Panc1 (cell line): ENCODE results near the gene CES2. TPM values are rescaled to one million over a fixed set of nuclear protein-coding genes. Genes with fewer than 3 reads are reported as not detected.

Source experiments
- ATAC-seq: fragments of 200-7000 bp; cut with Tn5 transposase; 2 replicates; pipeline ENCODE4 v1.9.1; 2020; ENCODE audit warnings: mild to moderate bottlenecking, moderate library complexity
- BruUV-seq: library from RNA; stranded (reverse); fragments of 400-500 nt; replicated peaks from 2 replicates; lab custom pipeline; 2021; lab: Mats Ljungman, UMichigan
- CTCF ChIA-PET: fragments of 300-600 bp; sonication (Branson Sonifier 250); formaldehyde crosslinking; loops from one replicate; lab custom pipeline; 2022; ENCODE audit warnings: antibody characterized with exemption; lab: Charles Lee
- POLR2A ChIA-PET: fragments of 300-600 bp; sonication (Branson Sonifier 250); formaldehyde crosslinking; loops from one replicate; lab custom pipeline; 2022; ENCODE audit warnings: antibody characterized with exemption; lab: Charles Lee
- DNase-seq: peaks from one replicate; pipeline ENCODE4 v3.0.0-alpha.2; 2010; ENCODE audit warnings: low read depth, low spot score
- H3K27ac ChIP-seq: 2 replicates; pipeline ENCODE4 v1.5.1; 2011; ENCODE audit warnings: mild to moderate bottlenecking, low read length, inconsistent platforms
- H3K27me3 ChIP-seq: fragments of 200-500 bp; sonication (Bioruptor generic); 2 replicates; pipeline ENCODE4 v1.6.0; 2014; ENCODE audit warnings: low read length, inconsistent platforms; ENCODE audit not compliant: control insufficient read depth, insufficient read depth
- H3K36me3 ChIP-seq: fragments of 200-500 bp; sonication (Bioruptor generic); 2 replicates; pipeline ENCODE4 v1.5.1; 2014; ENCODE audit warnings: inconsistent platforms, mild to moderate bottlenecking, low read length, moderate library complexity; ENCODE audit not compliant: control insufficient read depth, insufficient read depth
- H3K4me1 ChIP-seq: 2 replicates; pipeline ENCODE4 v1.5.1; 2011; ENCODE audit warnings: inconsistent platforms, mild to moderate bottlenecking, low read length, moderate library complexity; ENCODE audit not compliant: control insufficient read depth, insufficient read depth
- H3K4me3 ChIP-seq, 2 experiments: 2 replicates each; pipeline ENCODE4 v1.5.1; 2011 to 2012; ENCODE audit warnings: low read depth in 2 of 2, low read length in 2 of 2, mild to moderate bottlenecking in 2 of 2, inconsistent platforms in 1 of 2, moderate library complexity in 1 of 2
- H3K9me3 ChIP-seq: fragments of 200-500 bp; sonication (Bioruptor generic); 2 replicates; pipeline ENCODE4 v1.5.1; 2014; ENCODE audit warnings: low read depth, mild to moderate bottlenecking, inconsistent platforms, low read length, moderate library complexity; ENCODE audit not compliant: control insufficient read depth, insufficient read depth
- CTCF ChIP-seq: fragments of 450-650 bp; IDR thresholded peaks from 2 replicates; pipeline ENCODE4 v1.5.1; 2017; ENCODE audit warnings: mild to moderate bottlenecking
- POLR2AphosphoS5 ChIP-seq: IDR thresholded peaks from 2 replicates; pipeline ENCODE4 v1.6.1; 2012; ENCODE audit warnings: mild to moderate bottlenecking, low read depth, low read length, moderate library complexity
- SIN3A ChIP-seq: IDR thresholded peaks from 2 replicates; pipeline ENCODE4 v1.6.1; 2012; ENCODE audit warnings: low read depth, mild to moderate bottlenecking, low read length, moderate library complexity, borderline replicate concordance; ENCODE audit not compliant: insufficient read depth
- TCF7L2 ChIP-seq: IDR thresholded peaks from 2 replicates; pipeline ENCODE4 v1.6.1; 2011; ENCODE audit warnings: mild to moderate bottlenecking, low read depth, low read length, inconsistent platforms
- in situ Hi-C: cut with HindIII; loops from 2 replicates; pipeline ENCODE4 v1.10.0; 2016; ENCODE audit warnings: low sequenced_read_pairs, low pct_unique_long_range_greater_than_20kb
- intact Hi-C: fragments of 100-400 bp; cut with micrococcal nuclease; formaldehyde crosslinking; loops from one replicate; pipeline ENCODE4 v1.10.0; 2022; ENCODE audit not compliant: unreplicated experiment
- total RNA-seq: library from RNA; stranded (reverse); gene quantifications from one replicate; pipeline ENCODE4 v1.2.1, GENCODE V29; 2021; ENCODE audit not compliant: unreplicated experiment
- TF ChIP-seq, protein P1 (sequence below), 2 experiments: IDR thresholded peaks; 2 replicates each; pipeline ENCODE4 v1.6.1; 2011 to 2012; ENCODE audit warnings: low read depth in 2 of 2, control low read depth in 1 of 2, low read length in 1 of 2, mild to moderate bottlenecking in 1 of 2, moderate library complexity in 1 of 2; ENCODE audit not compliant: insufficient read depth in 1 of 2

The CES2 gene
- total RNA-seq, 1 experiment from 2014 or later = 26.3 TPM

DNA sequence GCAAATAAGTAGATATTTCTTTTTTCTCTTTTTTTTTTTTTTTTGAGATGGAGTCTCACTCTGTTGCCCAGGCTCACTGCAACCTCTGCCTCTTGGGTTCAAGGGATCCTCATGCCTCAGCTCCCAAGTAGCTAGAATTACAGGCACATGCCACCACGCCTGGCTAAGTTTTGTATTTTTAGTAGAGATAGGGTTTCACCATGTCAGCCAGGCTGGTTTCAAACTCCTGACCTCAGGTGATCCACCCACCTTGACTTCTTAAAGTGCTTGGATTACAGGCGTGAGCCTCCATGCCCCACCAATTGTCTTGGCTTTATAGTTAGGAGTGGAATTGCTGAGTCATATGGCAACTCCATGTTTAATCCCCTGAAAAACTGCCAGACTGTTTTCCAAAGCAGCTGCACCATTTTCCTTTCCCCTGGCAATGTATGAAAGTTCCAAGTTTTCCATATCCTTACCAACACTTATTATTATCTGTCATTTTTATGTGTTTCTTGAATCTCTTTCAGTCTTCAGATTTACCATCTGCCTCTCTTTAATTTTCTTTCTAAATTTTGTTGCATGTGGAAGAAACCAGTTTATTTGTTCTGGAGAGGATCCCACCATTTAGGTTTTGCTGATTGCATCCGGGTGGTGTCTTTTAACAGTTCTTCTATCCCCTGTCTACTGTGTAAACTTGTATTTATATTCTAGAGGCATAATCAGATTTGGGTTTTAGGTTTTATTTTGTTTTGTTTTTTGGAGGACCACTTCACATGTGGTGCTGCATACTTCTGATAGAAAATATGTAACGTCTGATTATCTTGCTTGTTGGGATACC, 15.9 kb downstream of the CES2 start:
- Histone ChIP-seq H3K27ac (no peak overlapping the region), H3K4me1 (peaks cover 7% of the 10 kb centered on the region), H3K9me3 (no peaks in the 10 kb centered on the region), H3K36me3 (no peaks in the 10 kb centered on the region), H3K4me3 (no peak overlapping the region), H3K27me3 (no peaks in the 10 kb centered on the region)
- ChIA-PET POLR2A (no interaction called here), CTCF (no interaction called here)
- BruUV-seq = no TSS peak
- DNase-seq (no peak), ATAC-seq (no peak)
- TF ChIP-seq, protein P1, sequence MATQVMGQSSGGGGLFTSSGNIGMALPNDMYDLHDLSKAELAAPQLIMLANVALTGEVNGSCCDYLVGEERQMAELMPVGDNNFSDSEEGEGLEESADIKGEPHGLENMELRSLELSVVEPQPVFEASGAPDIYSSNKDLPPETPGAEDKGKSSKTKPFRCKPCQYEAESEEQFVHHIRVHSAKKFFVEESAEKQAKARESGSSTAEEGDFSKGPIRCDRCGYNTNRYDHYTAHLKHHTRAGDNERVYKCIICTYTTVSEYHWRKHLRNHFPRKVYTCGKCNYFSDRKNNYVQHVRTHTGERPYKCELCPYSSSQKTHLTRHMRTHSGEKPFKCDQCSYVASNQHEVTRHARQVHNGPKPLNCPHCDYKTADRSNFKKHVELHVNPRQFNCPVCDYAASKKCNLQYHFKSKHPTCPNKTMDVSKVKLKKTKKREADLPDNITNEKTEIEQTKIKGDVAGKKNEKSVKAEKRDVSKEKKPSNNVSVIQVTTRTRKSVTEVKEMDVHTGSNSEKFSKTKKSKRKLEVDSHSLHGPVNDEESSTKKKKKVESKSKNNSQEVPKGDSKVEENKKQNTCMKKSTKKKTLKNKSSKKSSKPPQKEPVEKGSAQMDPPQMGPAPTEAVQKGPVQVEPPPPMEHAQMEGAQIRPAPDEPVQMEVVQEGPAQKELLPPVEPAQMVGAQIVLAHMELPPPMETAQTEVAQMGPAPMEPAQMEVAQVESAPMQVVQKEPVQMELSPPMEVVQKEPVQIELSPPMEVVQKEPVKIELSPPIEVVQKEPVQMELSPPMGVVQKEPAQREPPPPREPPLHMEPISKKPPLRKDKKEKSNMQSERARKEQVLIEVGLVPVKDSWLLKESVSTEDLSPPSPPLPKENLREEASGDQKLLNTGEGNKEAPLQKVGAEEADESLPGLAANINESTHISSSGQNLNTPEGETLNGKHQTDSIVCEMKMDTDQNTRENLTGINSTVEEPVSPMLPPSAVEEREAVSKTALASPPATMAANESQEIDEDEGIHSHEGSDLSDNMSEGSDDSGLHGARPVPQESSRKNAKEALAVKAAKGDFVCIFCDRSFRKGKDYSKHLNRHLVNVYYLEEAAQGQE (IDR thresholded peaks at IDR 0.05; ENCODE audit: insufficient read depth in 1 of 2, low read depth in 2 of 2, low read length in 1 of 2) = no peak
- TF ChIP-seq CTCF (no peak), TCF7L2 (no peak), SIN3A (no peak), POLR2AphosphoS5 (no peak)
- intact Hi-C loops (loop anchor here (10.0 kb wide), 1 partner anchor 234 kb away; the partner anchor contains the start of gene MATCAP1), in situ Hi-C loops (no loop called here)

DNA sequence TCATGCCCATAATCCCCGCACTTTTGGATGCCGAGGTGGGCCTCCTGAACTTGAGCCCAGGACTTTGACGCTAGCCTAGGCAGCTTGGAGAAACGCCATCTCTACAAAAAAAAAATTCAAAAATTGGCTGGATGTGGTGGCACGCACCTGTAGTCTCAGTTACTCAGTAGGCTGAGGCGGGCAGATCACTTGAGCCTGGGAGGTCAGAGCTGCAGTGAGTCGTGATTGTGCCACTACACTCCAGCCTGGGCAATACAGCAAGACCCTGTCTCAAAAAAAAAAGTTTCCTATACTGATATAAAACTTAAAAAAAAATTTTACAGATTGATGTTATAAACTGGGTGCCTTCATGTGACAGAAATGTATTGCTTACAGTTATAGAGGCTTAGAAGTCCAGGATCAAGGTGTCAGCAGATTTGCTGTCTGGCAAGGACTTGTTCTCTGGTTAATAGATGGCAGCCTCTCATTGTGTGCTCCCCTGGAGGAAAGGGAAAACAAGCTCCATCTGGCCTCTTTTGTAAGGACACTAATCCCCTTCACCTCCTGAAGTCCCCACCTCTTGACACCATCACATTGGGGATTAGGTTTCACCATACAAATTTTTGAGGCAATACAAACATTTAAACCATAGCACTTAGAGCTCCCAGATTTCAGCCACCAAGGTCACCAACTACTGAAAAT, 17.3 kb downstream of the CES2 start:
- DNase-seq (no peak), ATAC-seq (no peak)
- Histone ChIP-seq H3K9me3 (no peaks in the 10 kb centered on the region), H3K4me3 (no peak overlapping the region), H3K4me1 (peaks cover 7% of the 10 kb centered on the region), H3K36me3 (no peaks in the 10 kb centered on the region), H3K27me3 (no peaks in the 10 kb centered on the region), H3K27ac (no peak overlapping the region)
- in situ Hi-C loops (no loop called here), intact Hi-C loops (loop anchor here (10.0 kb wide), 1 partner anchor 232 kb away; the partner anchor contains the start of gene MATCAP1)
- POLR2A ChIA-PET = no interaction called here
- CTCF ChIA-PET = interaction anchor here (0.6 kb wide), 1 partner anchor 203 kb away, joined by 3 read pairs; no protein-coding TSS in a partner anchor
- TF ChIP-seq TCF7L2 (no peak), POLR2AphosphoS5 (no peak), CTCF (no peak), SIN3A (no peak)
- TF ChIP-seq, protein P1 (IDR thresholded peaks at IDR 0.05; ENCODE audit: insufficient read depth in 1 of 2, low read depth in 2 of 2, low read length in 1 of 2) = no peak
- no TSS peak for BruUV-seq
